ENCODE results near the gene TRAIP. TPM values are rescaled to one million over a fixed set of nuclear protein-coding genes. Genes with fewer than 3 reads are reported as not detected.

The TRAIP gene
- polyA plus RNA-seq, 1 donor from 2014 or later = 7.6 TPM

DNA sequence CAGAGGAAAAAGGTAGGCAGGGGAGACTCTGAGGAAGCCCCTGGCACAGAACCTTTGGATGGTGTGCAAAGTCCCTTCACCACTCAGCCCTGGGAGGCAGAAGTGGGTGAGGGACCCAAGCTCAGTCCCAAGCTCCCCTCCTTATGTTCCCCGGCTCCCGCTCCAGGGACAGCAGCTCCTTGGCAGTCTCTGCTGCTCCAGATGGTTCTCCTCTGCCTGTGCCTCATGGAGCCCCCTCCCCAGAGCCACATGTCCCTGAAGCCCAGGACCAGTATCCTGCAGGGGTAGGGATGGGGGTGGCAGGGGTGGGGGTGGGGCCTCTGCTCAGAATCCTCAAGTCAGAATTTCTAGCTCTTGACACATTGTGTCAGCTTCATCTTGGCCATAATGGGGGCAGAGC is 21.4 kb upstream of the TRAIP start:
- no peak overlapping the region for H3K27ac ChIP-seq (ENCODE audit: low read length)
- TF ChIP-seq SMC3 (conservative IDR thresholded peaks at IDR 0.05; ENCODE audit: poor library complexity) (no peak), EZH2 (IDR thresholded peaks at IDR 0.05; ENCODE audit: borderline replicate concordance, insufficient read depth, low read length, poor library complexity, severe bottlenecking) (no peak), EP300 (conservative IDR thresholded peaks at IDR 0.05; ENCODE audit: poor library complexity, severe bottlenecking) (no peak), TAF1 (IDR thresholded peaks at IDR 0.05; ENCODE audit: low read depth) (no peak), POLR2AphosphoS5 (IDR thresholded peaks at IDR 0.05) (no peak), RAD21 (conservative IDR thresholded peaks at IDR 0.05) (no peak), MXI1 (conservative IDR thresholded peaks at IDR 0.05; ENCODE audit: poor library complexity, severe bottlenecking) (no peak)
- TF ChIP-seq, protein P1, sequence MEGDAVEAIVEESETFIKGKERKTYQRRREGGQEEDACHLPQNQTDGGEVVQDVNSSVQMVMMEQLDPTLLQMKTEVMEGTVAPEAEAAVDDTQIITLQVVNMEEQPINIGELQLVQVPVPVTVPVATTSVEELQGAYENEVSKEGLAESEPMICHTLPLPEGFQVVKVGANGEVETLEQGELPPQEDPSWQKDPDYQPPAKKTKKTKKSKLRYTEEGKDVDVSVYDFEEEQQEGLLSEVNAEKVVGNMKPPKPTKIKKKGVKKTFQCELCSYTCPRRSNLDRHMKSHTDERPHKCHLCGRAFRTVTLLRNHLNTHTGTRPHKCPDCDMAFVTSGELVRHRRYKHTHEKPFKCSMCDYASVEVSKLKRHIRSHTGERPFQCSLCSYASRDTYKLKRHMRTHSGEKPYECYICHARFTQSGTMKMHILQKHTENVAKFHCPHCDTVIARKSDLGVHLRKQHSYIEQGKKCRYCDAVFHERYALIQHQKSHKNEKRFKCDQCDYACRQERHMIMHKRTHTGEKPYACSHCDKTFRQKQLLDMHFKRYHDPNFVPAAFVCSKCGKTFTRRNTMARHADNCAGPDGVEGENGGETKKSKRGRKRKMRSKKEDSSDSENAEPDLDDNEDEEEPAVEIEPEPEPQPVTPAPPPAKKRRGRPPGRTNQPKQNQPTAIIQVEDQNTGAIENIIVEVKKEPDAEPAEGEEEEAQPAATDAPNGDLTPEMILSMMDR (IDR thresholded peaks at IDR 0.05; ENCODE audit: poor library complexity, severe bottlenecking) = no peak
- TF ChIP-seq, protein P2, sequence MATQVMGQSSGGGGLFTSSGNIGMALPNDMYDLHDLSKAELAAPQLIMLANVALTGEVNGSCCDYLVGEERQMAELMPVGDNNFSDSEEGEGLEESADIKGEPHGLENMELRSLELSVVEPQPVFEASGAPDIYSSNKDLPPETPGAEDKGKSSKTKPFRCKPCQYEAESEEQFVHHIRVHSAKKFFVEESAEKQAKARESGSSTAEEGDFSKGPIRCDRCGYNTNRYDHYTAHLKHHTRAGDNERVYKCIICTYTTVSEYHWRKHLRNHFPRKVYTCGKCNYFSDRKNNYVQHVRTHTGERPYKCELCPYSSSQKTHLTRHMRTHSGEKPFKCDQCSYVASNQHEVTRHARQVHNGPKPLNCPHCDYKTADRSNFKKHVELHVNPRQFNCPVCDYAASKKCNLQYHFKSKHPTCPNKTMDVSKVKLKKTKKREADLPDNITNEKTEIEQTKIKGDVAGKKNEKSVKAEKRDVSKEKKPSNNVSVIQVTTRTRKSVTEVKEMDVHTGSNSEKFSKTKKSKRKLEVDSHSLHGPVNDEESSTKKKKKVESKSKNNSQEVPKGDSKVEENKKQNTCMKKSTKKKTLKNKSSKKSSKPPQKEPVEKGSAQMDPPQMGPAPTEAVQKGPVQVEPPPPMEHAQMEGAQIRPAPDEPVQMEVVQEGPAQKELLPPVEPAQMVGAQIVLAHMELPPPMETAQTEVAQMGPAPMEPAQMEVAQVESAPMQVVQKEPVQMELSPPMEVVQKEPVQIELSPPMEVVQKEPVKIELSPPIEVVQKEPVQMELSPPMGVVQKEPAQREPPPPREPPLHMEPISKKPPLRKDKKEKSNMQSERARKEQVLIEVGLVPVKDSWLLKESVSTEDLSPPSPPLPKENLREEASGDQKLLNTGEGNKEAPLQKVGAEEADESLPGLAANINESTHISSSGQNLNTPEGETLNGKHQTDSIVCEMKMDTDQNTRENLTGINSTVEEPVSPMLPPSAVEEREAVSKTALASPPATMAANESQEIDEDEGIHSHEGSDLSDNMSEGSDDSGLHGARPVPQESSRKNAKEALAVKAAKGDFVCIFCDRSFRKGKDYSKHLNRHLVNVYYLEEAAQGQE (IDR thresholded peaks at IDR 0.05; ENCODE audit: borderline replicate concordance) = no peak
- no peak overlapping the region for H3K4me3 ChIP-seq (ENCODE audit: low read length)
- no peaks in the 10 kb centered on the region for H3K27me3 ChIP-seq (ENCODE audit: insufficient read depth, low read depth, low read length)
- H3K9me2 ChIP-seq (ENCODE audit: insufficient read depth, low read length) = no peaks in the 10 kb centered on the region
- H4K20me1 ChIP-seq (ENCODE audit: insufficient read depth) = no peaks in the 10 kb centered on the region
- H3K36me3 ChIP-seq (ENCODE audit: insufficient read depth, low read length) = no peaks in the 10 kb centered on the region
- H3K79me2 ChIP-seq (replicated peaks; ENCODE audit: insufficient read depth, low read length) = no peaks in the 10 kb centered on the region
- H3K4me2 ChIP-seq (ENCODE audit: low read length) = no peak overlapping the region
- H3K9me3 ChIP-seq (ENCODE audit: low read length) = no peaks in the 10 kb centered on the region
- H2AFZ ChIP-seq (ENCODE audit: low read depth, low read length) = no peak overlapping the region
- no peak overlapping the region for H3K9ac ChIP-seq (ENCODE audit: low read length)
- no peaks in the 10 kb centered on the region for H3F3A ChIP-seq (ENCODE audit: insufficient read depth, low read length, poor library complexity, severe bottlenecking)

- no peaks in the 10 kb centered on the region for H3K36me3 ChIP-seq (ENCODE audit: insufficient read depth, low read length)
- H3F3A ChIP-seq (ENCODE audit: insufficient read depth, low read length, poor library complexity, severe bottlenecking) = no peaks in the 10 kb centered on the region
- H3K4me2 ChIP-seq (ENCODE audit: low read length) = no peak overlapping the region
- H3K27ac ChIP-seq (ENCODE audit: low read length) = no peak overlapping the region
- H3K79me2 ChIP-seq (replicated peaks; ENCODE audit: insufficient read depth, low read length) = no peaks in the 10 kb centered on the region
- H4K20me1 ChIP-seq (ENCODE audit: insufficient read depth) = no peaks in the 10 kb centered on the region
- no peak overlapping the region for H3K9ac ChIP-seq (ENCODE audit: low read length)
- no peak overlapping the region for H3K4me3 ChIP-seq (ENCODE audit: low read length)
- H2AFZ ChIP-seq (ENCODE audit: low read depth, low read length) = no peak overlapping the region
- no peaks in the 10 kb centered on the region for H3K27me3 ChIP-seq (ENCODE audit: insufficient read depth, low read depth, low read length)
- TF ChIP-seq, protein P1 (IDR thresholded peaks at IDR 0.05; ENCODE audit: poor library complexity, severe bottlenecking) = no peak
- no peak for TF ChIP-seq RAD21 (conservative IDR thresholded peaks at IDR 0.05)
- no peak for TF ChIP-seq EP300 (conservative IDR thresholded peaks at IDR 0.05; ENCODE audit: poor library complexity, severe bottlenecking)
- no peak for TF ChIP-seq SMC3 (conservative IDR thresholded peaks at IDR 0.05; ENCODE audit: poor library complexity)
- no peak for TF ChIP-seq MXI1 (conservative IDR thresholded peaks at IDR 0.05; ENCODE audit: poor library complexity, severe bottlenecking)
- TF ChIP-seq TAF1 (IDR thresholded peaks at IDR 0.05; ENCODE audit: low read depth) = no peak
- TF ChIP-seq POLR2AphosphoS5 (IDR thresholded peaks at IDR 0.05) = no peak
- no peak for TF ChIP-seq EZH2 (IDR thresholded peaks at IDR 0.05; ENCODE audit: borderline replicate concordance, insufficient read depth, low read length, poor library complexity, severe bottlenecking)
- TF ChIP-seq, protein P2 (IDR thresholded peaks at IDR 0.05; ENCODE audit: borderline replicate concordance) = no peak
- H3K9me2 ChIP-seq (ENCODE audit: insufficient read depth, low read length) = no peaks in the 10 kb centered on the region
- H3K9me3 ChIP-seq (ENCODE audit: low read length) = no peaks in the 10 kb centered on the region
Observed at GRCh38 chr3:49876567-49876966, 20.2 kb upstream of the TRAIP start.
